Measurements from ENCODE around the gene NEDD4L.
A peak's percentile ranks its signal among the peaks of the same experiment; 100 is the strongest.

NEDD4L gene

GRCh38 chr18:58052960-58053359, 8.9 kb downstream of the NEDD4L start:
- no peak for DNase-seq (ENCODE audit: low read depth)

- peak; percentile 45 for DNase-seq (ENCODE audit: low read depth)
These were observed 10.2 kb downstream of the NEDD4L start for GRCh38 chr18:58054041-58054781.

DNA sequence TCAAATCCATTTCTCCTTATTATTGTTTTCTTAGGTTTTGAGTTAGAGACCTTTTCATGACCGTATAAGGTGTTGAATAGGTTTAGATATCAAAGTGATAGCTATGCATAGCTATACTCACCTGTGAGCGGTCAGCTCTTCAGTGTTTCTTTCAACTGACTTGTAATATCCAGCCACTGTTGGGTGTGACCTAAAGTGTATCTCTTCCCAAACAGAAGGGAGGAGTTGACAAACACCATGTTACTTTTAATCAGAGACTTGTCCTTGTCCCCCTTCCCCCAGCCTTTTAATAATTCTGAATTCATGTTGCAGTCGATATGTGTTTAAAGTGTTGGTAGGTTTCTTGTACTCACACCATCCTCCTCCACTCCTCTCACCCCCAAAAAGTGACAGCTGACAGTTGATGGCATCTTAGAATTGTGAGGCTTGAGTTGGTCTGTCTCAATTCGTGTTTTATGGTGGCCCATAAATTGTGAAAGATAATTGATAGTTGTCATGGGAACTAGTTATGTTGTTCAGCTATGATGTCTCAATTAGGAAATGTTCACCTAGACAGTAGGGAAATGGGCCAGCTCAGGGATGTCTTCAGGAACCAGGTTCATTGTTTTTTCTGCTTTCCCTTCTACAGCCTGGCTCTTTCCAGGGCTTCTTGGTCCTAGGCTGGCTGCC, 12.0 kb downstream of the NEDD4L start:
- DNase-seq (ENCODE audit: low read depth) = no peak

- DNase-seq (ENCODE audit: low read depth) = no peak
These were observed 12.8 kb downstream of the NEDD4L start for GRCh38 chr18:58056852-58057251.

DNA sequence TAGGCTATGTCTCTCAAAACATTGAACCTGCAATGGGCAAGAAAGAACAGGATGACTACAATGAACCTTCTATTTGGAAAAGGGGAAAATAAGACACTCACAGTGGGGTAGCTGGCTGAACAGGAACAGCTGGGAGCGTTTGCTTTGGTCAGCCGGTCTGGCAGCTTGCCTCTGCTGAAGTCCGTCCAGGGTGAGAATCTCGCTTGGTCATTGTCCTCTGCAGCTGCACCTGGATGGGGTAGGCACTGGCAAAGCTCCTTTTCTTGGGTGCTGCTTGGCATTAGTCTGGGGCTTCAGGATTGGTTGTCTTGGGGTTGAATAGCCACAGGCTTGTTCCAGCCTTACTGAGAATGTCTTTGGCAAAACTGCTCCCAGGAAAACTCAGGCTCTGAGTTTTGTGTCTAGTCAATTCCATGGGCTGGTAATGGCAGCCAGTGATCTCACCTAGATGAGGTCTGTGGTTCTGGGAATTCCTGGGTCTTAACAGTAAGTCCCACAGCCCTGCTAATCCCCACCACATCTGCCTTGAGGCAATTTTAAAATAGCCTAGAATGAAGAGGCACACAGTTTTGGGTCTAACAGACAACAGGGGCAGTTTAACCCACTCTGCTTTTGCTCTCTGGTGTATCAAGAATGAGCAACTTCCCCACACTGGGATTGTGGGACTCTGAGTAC, 13.4 kb downstream of the NEDD4L start:
- no peak for DNase-seq (ENCODE audit: low read depth)

- peak; percentile 60 for DNase-seq (ENCODE audit: low read depth)
These were observed 14.7 kb downstream of the NEDD4L start for GRCh38 chr18:58058720-58059119.

GRCh38 chr18:58060254-58060653, 16.2 kb downstream of the NEDD4L start:
- DNase-seq (ENCODE audit: low read depth) = no peak

DNA sequence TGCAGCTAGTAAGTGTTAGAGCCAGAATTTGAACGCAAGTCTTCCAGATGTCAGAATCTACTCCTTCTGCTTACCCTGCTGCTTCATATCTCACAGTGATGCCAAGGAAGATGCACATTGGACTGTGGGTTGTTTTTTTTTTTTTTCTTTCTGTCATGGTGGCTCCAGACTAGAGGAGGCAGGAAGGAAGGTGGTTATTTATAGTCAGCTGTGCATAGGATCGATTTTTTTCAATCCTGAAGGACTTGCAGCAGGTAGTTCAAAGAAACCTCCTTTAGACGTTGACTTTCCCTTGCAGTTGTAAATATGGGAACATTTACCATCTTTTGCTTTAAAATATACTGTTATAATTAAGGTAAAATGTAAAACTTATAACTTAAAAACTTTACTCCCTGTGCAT, 17.3 kb downstream of the NEDD4L start:
- no peak for DNase-seq (ENCODE audit: low read depth)

DNA sequence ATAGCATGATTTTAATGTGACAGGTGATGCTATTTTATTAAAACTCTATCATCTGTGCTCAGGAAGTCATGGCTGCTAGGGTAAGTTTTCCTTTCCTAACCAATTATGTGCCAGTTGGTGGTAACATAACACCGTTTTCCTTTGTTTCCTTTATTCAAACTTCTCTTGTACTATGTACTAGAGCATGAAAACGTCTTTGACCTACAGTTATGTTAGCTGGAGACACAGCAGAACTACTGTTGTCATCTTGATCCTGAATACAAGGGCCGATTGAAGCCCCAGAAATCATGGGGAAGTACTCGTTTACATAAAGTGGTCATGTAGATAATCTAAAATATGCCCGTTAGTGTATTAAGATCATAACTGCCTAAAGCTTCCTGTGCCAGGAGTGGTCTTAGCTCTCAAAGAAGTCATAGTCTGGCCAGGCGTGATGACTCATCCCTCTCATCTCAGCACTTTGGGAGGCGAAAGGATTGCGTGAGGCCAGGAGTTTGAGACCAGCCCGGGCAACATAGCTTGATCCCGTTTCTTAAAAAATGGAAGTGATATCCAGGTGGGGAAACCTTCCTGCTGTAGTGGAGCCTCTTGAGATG, 20.5 kb downstream of the NEDD4L start:
- peak; percentile 33 for DNase-seq (ENCODE audit: low read depth)

GRCh38 chr18:58065956-58066355, 21.9 kb downstream of the NEDD4L start:
- no peak for DNase-seq (ENCODE audit: low read depth)

GRCh38 chr18:58067601-58068000, 23.6 kb downstream of the NEDD4L start:
- DNase-seq (ENCODE audit: low read depth) = no peak

DNA sequence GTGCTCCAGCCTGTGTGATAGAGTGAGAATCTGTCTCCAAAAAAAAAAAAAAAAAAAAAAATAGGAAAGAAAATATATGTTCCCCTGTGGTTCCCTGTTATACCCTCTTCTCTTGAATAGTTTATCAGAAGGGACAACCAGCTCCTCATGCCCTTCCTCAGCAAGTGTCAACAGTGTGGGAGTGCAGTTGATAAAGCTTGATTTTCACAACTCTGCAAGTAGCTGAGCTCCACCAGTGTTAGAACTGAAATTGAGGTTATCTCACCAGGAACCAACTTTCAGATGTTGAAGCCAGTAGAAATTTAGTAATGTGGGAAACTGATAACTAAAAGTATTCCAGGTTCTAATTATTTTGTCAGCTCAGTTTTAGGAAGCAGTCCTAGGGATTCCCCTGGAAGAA, 25.1 kb downstream of the NEDD4L start:
- no peak for DNase-seq (ENCODE audit: low read depth)

DNA sequence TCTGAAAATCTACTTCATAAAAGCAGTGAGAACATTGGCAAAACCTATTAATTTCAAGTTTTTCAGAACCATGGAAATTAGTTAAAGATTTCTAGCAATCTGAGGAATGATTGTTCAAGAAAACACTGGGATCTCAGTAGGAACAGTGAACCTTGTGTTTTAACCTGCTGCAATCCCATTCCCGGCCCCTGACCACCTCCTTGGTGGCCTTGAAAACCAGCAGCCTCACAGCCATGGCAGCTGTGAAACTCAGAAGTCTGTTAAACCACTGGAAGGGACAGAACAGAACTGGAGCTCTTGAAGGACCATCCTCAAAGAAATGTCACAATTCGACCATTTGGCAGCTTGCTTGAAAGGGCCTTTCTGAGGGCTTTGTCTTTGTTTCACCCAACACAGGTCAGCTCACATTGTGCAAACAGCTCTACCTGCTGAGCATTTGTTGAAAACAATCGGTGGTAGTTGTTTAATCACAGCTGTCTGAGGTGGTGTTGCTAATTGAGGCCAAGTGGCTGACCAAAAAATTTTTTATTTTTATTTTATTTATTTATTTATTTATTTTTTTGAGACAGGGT, 25.8 kb downstream of the NEDD4L start:
- DNase-seq (ENCODE audit: low read depth) = no peak

DNA sequence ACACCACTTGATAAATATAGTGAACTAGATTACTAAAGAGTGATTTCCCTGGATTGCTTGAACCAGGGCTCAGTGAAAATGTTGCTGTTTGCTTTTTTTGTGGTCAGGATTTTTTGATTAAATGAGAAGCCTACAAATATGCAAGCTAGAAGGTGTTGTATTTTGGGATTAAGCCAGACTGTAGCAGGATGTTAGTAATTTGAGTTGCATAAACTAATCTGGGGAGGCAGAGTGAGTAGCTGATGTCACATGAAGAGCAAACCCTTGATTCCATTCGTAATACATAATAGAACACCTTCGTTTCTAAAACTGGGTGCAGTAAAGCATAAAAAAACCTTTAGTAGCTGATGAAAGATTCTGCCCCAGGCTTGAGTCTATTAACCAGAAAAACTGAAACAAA, 32.0 kb downstream of the NEDD4L start:
- DNase-seq (ENCODE audit: low read depth) = no peak

DNA sequence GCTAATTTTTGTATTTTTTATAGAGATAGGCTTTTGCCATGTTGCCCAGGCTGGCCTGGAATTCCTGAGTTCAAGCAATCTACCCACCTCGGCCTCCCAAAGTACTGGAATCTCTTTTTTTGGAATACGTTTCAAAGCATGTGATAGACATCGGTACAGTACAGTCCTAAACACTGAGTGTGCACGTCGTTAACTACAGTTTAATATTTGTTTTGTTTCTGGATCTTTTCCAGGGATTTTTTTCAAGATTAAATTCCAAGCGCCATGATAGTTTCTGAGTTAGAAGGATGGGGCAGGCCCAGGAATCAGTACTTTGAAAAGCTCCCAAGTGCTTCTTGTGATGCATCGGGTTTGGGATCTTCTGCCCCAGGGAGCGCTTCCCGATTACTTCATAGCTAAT, 33.3 kb downstream of the NEDD4L start:
- DNase-seq (ENCODE audit: low read depth) = no peak

GRCh38 chr18:58078889-58079573, 35.0 kb downstream of the NEDD4L start:
- DNase-seq (ENCODE audit: low read depth) = no peak

DNA sequence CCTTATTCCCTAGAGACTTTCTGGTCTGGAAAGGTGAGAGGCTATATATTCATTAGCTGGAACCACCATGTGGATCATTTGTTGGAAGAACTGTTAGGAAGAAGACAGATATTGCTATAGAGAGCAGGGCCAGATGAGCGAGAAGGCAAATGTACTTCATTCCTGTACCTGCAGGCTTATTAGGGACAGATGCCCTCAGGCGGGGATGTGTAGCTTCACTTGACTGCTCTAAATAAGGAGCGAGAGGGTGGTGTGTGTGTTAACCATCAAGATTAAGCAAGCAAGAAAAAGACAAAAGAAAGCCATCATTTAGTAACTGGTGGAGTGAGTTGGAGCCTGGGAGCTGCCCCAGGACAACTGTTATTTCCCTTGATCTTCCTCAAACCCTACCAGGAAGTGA, 36.4 kb downstream of the NEDD4L start:
- DNase-seq (ENCODE audit: low read depth) = no peak

DNA sequence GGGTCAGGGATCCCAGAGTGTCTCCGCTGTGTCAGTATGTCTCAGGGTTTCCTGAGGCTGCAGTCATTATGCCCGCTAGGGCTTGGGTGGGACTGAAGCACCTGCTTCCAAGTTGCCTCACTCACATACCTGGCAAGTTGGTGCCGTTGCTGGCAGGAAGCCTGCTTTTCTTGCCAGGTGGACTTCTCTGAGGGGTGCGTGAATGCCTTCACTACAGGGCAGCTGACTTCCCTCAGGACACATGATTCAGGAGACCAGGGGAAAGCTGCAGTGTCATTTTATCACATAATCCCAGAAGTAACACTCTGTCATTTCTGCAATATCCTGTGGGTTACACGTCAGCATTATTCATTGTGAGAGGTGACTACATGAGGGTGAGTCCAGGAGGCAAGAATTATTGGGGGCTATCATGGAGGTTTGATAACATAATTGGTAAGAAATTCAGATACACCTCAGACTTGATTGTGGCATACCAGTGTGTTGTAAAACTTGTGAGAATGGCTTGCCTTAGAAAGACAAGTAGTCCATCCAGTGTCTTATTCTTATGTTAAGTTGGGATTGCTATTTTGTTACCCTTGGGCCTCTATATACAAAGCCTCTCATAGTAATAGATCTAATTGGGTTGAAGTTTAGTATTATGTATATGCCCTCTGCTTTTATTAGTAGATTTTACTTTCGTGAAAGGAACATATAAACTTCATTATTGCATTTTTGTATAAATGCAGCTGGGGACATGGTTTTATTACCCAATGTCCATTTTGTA, 44.1 kb downstream of the NEDD4L start:
- DNase-seq (ENCODE audit: low read depth) = peak; percentile 69

DNA sequence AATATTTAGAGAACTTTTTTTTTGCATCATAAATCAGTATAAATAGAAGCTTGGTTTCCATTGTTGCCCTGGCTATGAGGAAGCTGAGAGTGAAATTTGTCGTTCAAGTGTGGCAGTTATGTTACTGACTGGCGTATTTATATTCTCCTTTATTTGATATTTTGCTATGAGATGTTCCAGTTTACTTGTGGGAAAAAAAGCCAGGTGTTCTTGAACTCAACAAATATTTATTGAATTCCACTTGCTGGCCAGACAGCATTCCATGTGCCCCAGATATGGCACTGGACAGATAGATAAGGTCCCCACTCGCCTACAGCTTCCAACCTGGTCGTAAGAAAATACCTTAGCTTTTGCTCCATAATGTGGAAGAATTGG, 44.7 kb downstream of the NEDD4L start:
- no peak for DNase-seq (ENCODE audit: low read depth)

GRCh38 chr18:58091099-58091611, 47.1 kb downstream of the NEDD4L start:
- peak; percentile 35 for DNase-seq (ENCODE audit: low read depth)

DNA sequence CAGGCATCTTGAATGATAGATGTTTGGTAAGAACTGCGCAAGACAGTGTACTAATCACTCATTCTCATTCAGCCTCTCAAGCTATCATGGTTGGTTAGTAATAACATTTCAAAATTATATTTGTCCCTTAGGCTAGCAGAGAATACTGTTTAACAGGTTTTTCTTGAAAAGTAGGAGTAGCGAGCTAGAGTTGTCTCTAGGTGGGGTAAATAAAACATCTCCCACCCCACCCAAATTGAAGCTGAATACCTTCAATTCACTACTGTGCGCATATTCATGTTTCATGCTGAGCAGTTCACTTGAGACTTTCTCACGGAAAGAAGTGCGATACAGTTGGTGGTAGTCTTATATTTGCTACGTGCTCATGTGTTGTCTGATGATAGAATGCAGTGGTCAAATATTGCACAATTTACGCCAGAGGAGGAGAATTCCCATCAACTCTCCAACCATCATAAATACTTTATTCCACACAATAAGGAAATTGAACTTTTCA, 49.3 kb downstream of the NEDD4L start:
- no peak for DNase-seq (ENCODE audit: low read depth)

All from ELR (cell line).